ENCODE measurements around the gene EPB41. TPM values are rescaled to one million over a fixed set of nuclear protein-coding genes. Genes with fewer than 3 reads are reported as not detected.
A peak's percentile ranks its signal among the peaks of the same experiment; 100 is the strongest.

EPB41 gene
- total and polyA plus RNA-seq, 2 of the 8 experiments (the other 6 are each of a cell fraction or from before 2014, with no cell fraction given) = 36.7 to 109 TPM

DNA sequence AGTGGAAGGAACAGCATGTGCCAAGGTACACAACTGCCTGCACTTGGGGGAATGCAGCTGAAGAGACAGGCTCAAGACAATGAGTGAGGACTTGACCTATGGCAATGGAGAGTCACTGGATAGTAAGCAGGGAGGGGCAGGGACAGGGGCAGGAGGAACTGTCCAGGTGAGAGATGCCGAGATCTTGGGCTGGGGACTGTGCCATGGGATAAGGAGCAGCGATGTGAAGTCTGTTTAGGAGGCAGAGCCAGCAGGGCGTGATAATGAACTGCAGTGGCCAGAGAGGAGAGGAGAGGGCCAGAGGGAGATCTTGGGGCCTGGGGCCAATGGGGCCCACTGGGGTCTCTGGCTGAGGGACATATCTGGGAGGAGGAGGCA lies 17.8 kb upstream of the EPB41 start:
- Histone ChIP-seq H4K8ac (ENCODE audit: extremely low read depth, insufficient read depth, low read length) (peak overlapping the region; percentile 72; the same call in 1 of the 2 replicates), H3K36me3 (ENCODE audit: control insufficient read depth in 2 of 4, insufficient read depth in 4 of 4, low read length in 3 of 4) (no peaks in the 10 kb centered on the region), H3K4me3 (ENCODE audit: extremely low read depth in 1 of 4, insufficient read depth in 2 of 4, low read depth in 3 of 4, low read length in 4 of 4) (no peak overlapping the region), H2BK12ac (ENCODE audit: low read depth, low read length) (no peak overlapping the region), H2BK5ac (ENCODE audit: low read depth, low read length) (no peak overlapping the region), H3K9me3 (ENCODE audit: insufficient read depth in 2 of 2, low read depth in 1 of 2, low read length in 1 of 2) (no peaks in the 10 kb centered on the region), H2BK15ac (ENCODE audit: low read length) (no peak overlapping the region), H4K20me1 (replicated peaks in 1 of 2; ENCODE audit: control insufficient read depth in 1 of 2, insufficient read depth in 2 of 2, low read length in 2 of 2) (no peaks in the 10 kb centered on the region), H2AFZ (ENCODE audit: low read length) (no peak overlapping the region), H3K56ac (replicated peaks; ENCODE audit: insufficient read length, low read depth, low read length) (no peak overlapping the region), H3K18ac (ENCODE audit: extremely low read depth, low read length) (no peak overlapping the region; the same call in 1 of the 2 replicates), H4K91ac (replicated peaks; ENCODE audit: insufficient read length, low read length) (no peak overlapping the region), H2AK5ac (ENCODE audit: low read depth, low read length) (no peak overlapping the region), H3K4ac (replicated peaks; ENCODE audit: insufficient read length, low read depth, low read length) (no peak overlapping the region), H3K4me2 (ENCODE audit: insufficient read depth in 1 of 2, low read depth in 2 of 2, low read length in 2 of 2) (no peak overlapping the region), H3K79me2 (ENCODE audit: control insufficient read depth in 1 of 2, insufficient read depth in 2 of 2, low read length in 2 of 2) (no peaks in the 10 kb centered on the region), H2BK20ac (ENCODE audit: low read length) (no peak overlapping the region), H3K9ac (replicated peaks in 1 of 4; ENCODE audit: extremely low read depth in 1 of 4, low read depth in 3 of 4, low read length in 3 of 4) (no peak overlapping the region), H3K4me1 (replicated peaks in 1 of 4; ENCODE audit: control insufficient read depth in 3 of 4, insufficient read depth in 4 of 4, low read length in 3 of 4) (peaks cover 0 to 3% (median 1%) of the 10 kb centered on the region in 4 experiments; a peak in 2 of 7 replicates), H2BK120ac (replicated peaks; ENCODE audit: low read depth, low read length) (no peak overlapping the region), H3K27ac (ENCODE audit: low read depth, low read length) (no peak overlapping the region), H3K23me2 (ENCODE audit: low read depth, low read length) (no peaks in the 10 kb centered on the region), H3K23ac (ENCODE audit: insufficient read length) (no peak overlapping the region), H3K14ac (ENCODE audit: insufficient read length) (no peak overlapping the region), H3K27me3 (replicated peaks in 1 of 4; ENCODE audit: control insufficient read depth in 3 of 4, extremely low read depth in 1 of 4, insufficient read depth in 3 of 4, low read length in 3 of 4) (no peaks in the 10 kb centered on the region), H4K5ac (ENCODE audit: insufficient read length, low read depth, low read length) (no peak overlapping the region), H3K79me1 (ENCODE audit: low read depth, low read length) (no peaks in the 10 kb centered on the region)
- no peak for FAIRE-seq
- ChIA-PET CTCF (ENCODE audit: partially characterized antibody) (interaction anchor here (1.0 to 12.1 kb wide), 2 partner anchors 15 to 136 kb away, joined by 4 to 130 read pairs; no protein-coding TSS in a partner anchor), POLR2A (ENCODE audit: partially characterized antibody) (interaction anchor here (0.6 to 3.4 kb wide), 5 partner anchors 9 to 248 kb away, joined by 3 to 16 read pairs (median 4); partner anchors contain the start of genes EPB41 and RNU11)
- DNase-seq (ENCODE audit: low read depth in 1 of 2, low spot score in 2 of 2) = no peak
- TF ChIP-seq, protein P1, sequence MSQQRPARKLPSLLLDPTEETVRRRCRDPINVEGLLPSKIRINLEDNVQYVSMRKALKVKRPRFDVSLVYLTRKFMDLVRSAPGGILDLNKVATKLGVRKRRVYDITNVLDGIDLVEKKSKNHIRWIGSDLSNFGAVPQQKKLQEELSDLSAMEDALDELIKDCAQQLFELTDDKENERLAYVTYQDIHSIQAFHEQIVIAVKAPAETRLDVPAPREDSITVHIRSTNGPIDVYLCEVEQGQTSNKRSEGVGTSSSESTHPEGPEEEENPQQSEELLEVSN (IDR thresholded peaks at IDR 0.05) = no peak
- no peak for TF ChIP-seq SP2 (IDR thresholded peaks at IDR 0.05; ENCODE audit: low read length)
- no peak for TF ChIP-seq TAF7 (optimal IDR thresholded peaks at IDR 0.05; ENCODE audit: borderline replicate concordance, low read depth, low read length)
- WGBS, 2 experiments (ENCODE audit: extremely low coverage in 1 of 2, insufficient coverage in 1 of 2, insufficient read length in 1 of 2, insufficient replicate concordance in 2 of 2, low coverage in 1 of 2, low lambda C conversion rate in 2 of 2, missing lambda C conversion rate in 1 of 2) = 46% methylated on average over 3 of the region's 3 CpGs; no CpG with 5 or more reads in 1 of the 2 experiments
